HG03558 (cell line): ENCODE data around the gene GALNT12.

Source experiments
- ATAC-seq: cut with Tn5 transposase; IDR thresholded peaks from one replicate; pipeline ENCODE4 v1.9.1; 2021; ENCODE audit warnings: moderate number of reproducible peaks; ENCODE audit not compliant: unreplicated experiment; ENCODE audit errors: extremely low read depth

The GALNT12 gene

GRCh38 chr9:98894761-98895160 is 87.3 kb downstream of the GALNT12 start:
- no peak for ATAC-seq

DNA sequence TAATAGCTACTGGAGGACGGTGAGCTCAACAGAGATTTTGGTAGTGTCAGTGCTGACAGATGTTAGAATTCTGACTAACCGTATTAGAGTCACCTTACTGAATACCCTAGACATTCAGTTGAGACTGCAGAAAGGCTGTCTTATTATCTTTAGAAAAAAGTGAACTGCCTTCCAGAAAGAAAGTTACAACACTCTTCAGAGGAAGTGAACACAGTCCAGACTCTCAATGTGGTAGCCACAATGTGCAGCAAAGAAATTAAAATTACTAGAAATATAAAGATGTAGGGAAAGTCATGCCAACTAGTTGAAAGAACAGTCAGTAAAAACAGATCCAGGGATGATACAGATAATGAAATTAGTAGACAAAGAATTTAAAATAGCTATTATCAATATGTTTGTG is 89.2 kb downstream of the GALNT12 start:
- no peak for ATAC-seq

DNA sequence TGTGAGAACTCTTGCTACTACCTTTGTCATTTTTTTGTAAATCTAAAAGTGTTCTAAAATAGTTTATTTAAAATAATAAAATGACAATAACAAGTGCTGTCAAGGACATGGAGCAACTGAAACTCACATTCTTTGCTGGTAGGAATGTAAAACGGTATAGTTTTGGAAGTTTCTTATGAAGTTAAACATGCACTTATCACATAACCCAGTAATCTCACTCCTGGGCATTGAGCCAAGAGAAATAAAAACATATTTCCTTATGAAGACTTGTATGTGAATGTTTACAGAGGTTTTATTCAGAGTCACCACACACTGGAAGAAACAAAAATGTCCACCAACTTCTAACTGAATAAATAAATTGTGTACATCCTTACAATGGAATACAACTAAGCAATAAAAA is 90.3 kb downstream of the GALNT12 start:
- no peak for ATAC-seq

GRCh38 chr9:98899408-98900056 is 92.1 kb downstream of the GALNT12 start:
- ATAC-seq = no peak
